Measurements from ENCODE around the gene RBM38. TPM values are rescaled to one million over a fixed set of nuclear protein-coding genes. Genes with fewer than 3 reads are reported as not detected.
A peak's percentile ranks its signal among the peaks of the same experiment; 100 is the strongest.

The RBM38 gene
- total and polyA plus RNA-seq, 8 donors: 16.8 to 29.5 (median 19.9) TPM

DNA sequence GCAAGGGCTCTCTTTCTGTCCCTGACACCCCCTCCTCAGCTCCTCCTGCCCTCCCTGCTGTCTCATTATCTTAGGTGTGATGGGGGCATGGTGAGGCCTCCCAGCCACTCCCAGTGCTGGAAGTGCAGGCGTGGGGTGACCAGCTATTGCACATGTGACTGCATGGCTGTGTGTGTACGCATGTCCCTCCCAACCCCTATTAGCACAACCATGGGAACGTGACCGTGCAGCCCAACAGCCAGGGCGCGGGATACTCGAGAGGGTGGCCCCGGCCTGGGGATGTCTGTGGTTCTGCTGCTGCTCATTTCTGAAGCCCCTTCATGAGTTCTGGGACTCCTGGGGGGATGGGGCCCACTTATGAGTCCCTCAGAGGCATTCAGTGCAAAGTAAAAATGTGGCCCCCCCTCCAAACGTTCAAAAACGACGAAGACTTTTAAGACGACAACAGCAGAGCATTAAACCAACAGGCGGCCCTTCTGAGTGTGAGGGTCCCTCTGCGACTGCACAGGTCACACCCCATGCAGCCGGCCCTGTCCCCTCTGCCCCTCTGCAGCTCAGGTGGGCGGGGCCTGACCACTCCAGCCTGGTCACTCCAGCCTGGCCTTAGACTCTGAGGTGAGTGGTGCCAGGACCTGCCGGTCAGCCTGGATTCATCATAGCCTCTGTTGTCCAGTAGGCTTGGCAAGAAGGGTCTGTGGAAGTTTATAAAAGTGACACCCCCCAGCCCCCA is 51.1 kb downstream of the RBM38 start:
- DNase-seq (peak in 1 of 4 donors; percentile 53), ATAC-seq (no peak)
- Histone ChIP-seq H3K9me3 (no peaks in the 10 kb centered on the region), H3K27ac (no peak overlapping the region), H3K36me3 (no peaks in the 10 kb centered on the region), H3K4me3 (no peak overlapping the region), H3K4me1 (peaks cover 11 to 35% of the 10 kb centered on the region in 2 donors), H3K27me3 (no peaks in the 10 kb centered on the region)
- intact Hi-C loops (cut with DNase I): no loop called here
- TF ChIP-seq, protein P1, sequence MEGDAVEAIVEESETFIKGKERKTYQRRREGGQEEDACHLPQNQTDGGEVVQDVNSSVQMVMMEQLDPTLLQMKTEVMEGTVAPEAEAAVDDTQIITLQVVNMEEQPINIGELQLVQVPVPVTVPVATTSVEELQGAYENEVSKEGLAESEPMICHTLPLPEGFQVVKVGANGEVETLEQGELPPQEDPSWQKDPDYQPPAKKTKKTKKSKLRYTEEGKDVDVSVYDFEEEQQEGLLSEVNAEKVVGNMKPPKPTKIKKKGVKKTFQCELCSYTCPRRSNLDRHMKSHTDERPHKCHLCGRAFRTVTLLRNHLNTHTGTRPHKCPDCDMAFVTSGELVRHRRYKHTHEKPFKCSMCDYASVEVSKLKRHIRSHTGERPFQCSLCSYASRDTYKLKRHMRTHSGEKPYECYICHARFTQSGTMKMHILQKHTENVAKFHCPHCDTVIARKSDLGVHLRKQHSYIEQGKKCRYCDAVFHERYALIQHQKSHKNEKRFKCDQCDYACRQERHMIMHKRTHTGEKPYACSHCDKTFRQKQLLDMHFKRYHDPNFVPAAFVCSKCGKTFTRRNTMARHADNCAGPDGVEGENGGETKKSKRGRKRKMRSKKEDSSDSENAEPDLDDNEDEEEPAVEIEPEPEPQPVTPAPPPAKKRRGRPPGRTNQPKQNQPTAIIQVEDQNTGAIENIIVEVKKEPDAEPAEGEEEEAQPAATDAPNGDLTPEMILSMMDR (IDR thresholded peaks at IDR 0.05): no peak

DNA sequence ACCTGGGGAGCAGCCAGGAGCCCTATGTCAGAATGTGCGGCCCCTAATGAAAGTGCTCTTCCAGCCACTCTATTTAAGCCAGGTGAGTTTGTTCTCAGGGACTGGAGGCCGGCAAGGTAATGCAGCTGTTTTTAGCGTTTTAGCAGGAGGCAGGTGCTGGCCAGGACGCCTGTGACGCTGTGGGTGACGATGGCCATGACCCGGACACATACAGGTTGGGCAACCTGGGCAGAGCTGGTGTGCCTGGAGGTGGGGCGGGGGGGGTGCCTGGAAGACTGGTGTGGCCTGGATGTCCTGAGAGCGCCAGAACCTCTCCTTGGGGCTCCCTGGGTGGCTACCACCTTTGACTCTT is 51.7 kb downstream of the RBM38 start:
- no peaks in the 10 kb centered on the region for H3K27me3 ChIP-seq
- DNase-seq (no peak), ATAC-seq (no peak)
- H3K9me3 ChIP-seq: no peaks in the 10 kb centered on the region
- intact Hi-C loops (cut with DNase I): no loop called here
- H3K4me3 ChIP-seq: no peak overlapping the region
- TF ChIP-seq, protein P1 (IDR thresholded peaks at IDR 0.05): no peak
- H3K36me3 ChIP-seq: no peaks in the 10 kb centered on the region
- H3K27ac ChIP-seq: no peak overlapping the region
- peaks cover 11 to 30% of the 10 kb centered on the region in 2 donors for H3K4me1 ChIP-seq

DNA sequence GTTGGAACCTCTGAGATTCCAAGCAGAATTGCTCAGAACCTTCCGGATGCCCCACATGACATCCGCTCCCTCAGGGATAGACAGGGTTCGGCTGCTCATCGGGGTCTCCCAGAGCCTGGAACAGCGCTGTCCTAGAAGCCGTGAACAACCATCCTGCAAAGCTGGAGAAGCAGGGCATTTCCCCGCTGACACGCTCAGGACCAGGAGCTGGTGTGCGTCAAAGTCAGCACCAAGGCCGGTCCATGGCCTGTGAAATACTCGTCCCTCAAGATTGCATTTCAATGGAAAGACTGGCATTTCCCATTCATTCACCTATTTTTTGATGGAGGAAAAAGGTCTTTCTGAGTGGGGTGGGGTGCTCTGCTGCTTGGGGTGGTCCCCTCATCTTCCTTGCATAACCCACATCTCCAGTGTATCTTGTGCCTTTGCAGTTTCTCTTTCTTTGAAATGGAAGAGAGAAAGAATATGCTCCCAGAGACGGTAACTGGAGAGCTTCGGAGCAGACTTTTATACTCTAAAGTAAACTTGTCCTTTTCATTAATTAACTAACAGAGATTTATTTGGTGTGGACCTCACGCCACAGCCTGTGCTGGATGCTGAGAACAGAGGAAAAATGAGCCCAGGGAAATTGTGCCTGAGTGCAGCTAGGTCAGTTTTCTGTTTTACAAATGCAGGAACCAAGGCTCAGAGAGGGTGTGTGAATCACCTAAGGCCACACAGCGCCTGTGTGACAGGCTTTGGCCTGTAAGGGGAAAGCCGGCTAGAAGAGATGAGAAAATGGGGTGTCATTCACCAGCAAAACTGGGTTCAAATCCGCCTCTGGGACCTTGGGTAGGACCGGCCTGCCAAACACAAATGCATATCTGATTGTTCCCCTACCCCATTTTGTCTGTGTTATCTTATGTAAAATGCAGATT is 52.4 kb downstream of the RBM38 start:
- no peaks in the 10 kb centered on the region for H3K9me3 ChIP-seq
- H3K27ac ChIP-seq: no peak overlapping the region
- intact Hi-C loops (cut with DNase I): no loop called here
- no peaks in the 10 kb centered on the region for H3K36me3 ChIP-seq
- TF ChIP-seq, protein P1 (IDR thresholded peaks at IDR 0.05): no peak
- ATAC-seq (no peak), DNase-seq (peak in 2 of 4 donors; percentile 44 to 60)
- no peak overlapping the region for H3K4me3 ChIP-seq
- H3K4me1 ChIP-seq: peaks cover 11 to 22% of the 10 kb centered on the region in 2 donors
- no peaks in the 10 kb centered on the region for H3K27me3 ChIP-seq

DNA sequence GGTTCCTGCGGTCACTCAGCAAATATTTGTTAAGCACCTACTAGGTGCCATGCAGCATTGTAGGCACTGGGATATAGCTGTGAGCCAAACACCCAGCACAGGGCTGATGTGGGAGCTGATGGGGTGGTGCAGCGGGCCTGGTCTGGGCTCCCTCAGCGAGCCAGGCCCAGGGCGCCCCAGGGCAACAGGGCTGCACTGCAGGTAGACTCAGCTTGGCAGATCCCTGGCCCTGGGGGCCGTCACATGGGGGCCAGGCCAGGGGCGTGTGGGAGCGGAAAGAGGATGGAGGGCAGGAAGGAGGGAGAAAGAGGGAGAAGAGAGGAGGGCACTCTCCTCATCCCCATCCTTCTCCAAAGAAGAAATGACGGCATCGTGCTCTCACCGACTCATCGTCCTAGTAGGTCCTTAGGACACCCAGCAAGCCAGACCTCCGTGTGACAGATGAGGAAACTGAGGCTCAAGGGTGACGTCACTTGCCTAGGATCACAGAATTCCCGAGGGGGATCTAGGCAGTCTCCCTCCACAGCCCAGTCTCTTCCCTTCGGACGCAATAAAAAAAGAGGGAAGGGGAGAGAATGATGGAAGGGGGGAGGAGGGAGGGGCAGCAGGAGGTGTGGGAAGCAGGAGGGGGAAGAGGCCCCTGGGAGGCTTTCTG is 53.3 kb downstream of the RBM38 start:
- no peaks in the 10 kb centered on the region for H3K27me3 ChIP-seq
- DNase-seq: no peak
- H3K4me1 ChIP-seq: peaks cover 11 to 20% of the 10 kb centered on the region in 2 donors
- no peak overlapping the region for H3K4me3 ChIP-seq
- H3K36me3 ChIP-seq: no peaks in the 10 kb centered on the region
- no peaks in the 10 kb centered on the region for H3K9me3 ChIP-seq
- ATAC-seq: no peak
- TF ChIP-seq, protein P1 (IDR thresholded peaks at IDR 0.05): no peak
- intact Hi-C loops (cut with DNase I): no loop called here
- no peak overlapping the region for H3K27ac ChIP-seq

DNA sequence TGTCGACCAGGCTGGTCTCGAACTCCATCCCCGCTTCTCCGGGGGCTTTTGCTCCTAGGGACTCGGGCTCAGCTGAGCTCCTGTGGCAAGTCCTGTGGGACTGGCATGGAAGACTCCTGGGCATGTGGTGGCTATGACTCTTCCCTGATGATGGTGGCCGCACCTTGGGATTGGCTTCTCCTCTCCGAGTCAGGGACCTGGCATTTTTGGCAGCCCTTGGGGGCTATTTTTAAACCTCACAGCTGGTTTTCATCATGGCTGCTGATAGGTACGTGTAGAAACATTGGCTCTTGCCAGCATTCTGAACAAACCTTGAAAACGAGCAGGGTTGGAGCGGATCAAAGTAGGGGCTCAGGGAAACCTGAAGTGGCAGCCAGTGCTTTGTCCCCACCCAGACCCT is 54.1 kb downstream of the RBM38 start:
- ATAC-seq (no peak), DNase-seq (no peak)
- intact Hi-C loops (cut with DNase I): no loop called here
- TF ChIP-seq, protein P1 (IDR thresholded peaks at IDR 0.05): no peak
- no peak overlapping the region for H3K27ac ChIP-seq
- peaks cover 11 to 24% of the 10 kb centered on the region in 2 donors for H3K4me1 ChIP-seq
- H3K27me3 ChIP-seq: peaks cover 0 to 6% of the 10 kb centered on the region in 2 donors
- H3K36me3 ChIP-seq: no peaks in the 10 kb centered on the region
- H3K9me3 ChIP-seq: no peaks in the 10 kb centered on the region
- no peak overlapping the region for H3K4me3 ChIP-seq

All from left lung (tissue), 10 donors.